ENCODE measurements around the gene CAPN12.
A peak's percentile ranks its signal among the peaks of the same experiment; 100 is the strongest.

CAPN12 gene

GRCh38 chr19:38715555-38715954 is 28.7 kb downstream of the CAPN12 start:
- TF ChIP-seq, protein P1, sequence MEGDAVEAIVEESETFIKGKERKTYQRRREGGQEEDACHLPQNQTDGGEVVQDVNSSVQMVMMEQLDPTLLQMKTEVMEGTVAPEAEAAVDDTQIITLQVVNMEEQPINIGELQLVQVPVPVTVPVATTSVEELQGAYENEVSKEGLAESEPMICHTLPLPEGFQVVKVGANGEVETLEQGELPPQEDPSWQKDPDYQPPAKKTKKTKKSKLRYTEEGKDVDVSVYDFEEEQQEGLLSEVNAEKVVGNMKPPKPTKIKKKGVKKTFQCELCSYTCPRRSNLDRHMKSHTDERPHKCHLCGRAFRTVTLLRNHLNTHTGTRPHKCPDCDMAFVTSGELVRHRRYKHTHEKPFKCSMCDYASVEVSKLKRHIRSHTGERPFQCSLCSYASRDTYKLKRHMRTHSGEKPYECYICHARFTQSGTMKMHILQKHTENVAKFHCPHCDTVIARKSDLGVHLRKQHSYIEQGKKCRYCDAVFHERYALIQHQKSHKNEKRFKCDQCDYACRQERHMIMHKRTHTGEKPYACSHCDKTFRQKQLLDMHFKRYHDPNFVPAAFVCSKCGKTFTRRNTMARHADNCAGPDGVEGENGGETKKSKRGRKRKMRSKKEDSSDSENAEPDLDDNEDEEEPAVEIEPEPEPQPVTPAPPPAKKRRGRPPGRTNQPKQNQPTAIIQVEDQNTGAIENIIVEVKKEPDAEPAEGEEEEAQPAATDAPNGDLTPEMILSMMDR (IDR thresholded peaks at IDR 0.05; ENCODE audit: low read depth, low read length) = no peak
- peak in 1 of 2 donors; percentile 43 for DNase-seq (ENCODE audit: low read depth in 2 of 2)

GRCh38 chr19:38714354-38714778 is 29.9 kb downstream of the CAPN12 start:
- DNase-seq (ENCODE audit: low read depth in 2 of 2) = no peak
- H3K4me3 ChIP-seq (replicated peaks in 1 of 2; ENCODE audit: low read depth in 2 of 2, low read length in 2 of 2) = no peak overlapping the region
- TF ChIP-seq, protein P1 (IDR thresholded peaks at IDR 0.05; ENCODE audit: low read depth, low read length) = no peak

More at GRCh38 chr19:38715555-38715954, 28.7 kb downstream of the CAPN12 start:
- H3K4me3 ChIP-seq (replicated peaks in 1 of 2; ENCODE audit: low read depth in 2 of 2, low read length in 2 of 2) = no peak overlapping the region

DNA sequence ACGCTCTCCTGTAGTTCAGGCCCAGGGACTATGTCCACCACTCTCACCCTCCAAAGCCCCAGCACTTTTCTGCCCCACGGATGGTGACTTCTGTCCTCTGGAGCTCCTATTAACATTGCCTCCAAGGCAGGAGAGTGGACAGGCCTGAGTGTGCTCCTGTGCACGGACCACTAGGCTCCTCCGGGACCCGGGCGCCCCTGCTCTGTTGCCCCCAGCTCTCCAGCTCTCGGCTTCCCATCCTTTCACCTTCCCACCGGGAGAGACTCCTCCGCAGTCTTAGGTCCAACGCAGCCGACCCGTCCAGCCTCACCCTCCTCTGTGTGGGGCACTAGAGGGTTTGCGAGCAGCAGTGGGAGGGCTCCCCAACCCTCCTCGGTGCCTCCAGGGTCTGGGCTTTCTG is 30.4 kb downstream of the CAPN12 start:
- no peak overlapping the region for H3K4me3 ChIP-seq (replicated peaks in 1 of 2; ENCODE audit: low read depth in 2 of 2, low read length in 2 of 2)
- no peak for DNase-seq (ENCODE audit: low read depth in 2 of 2)
- TF ChIP-seq, protein P1 (IDR thresholded peaks at IDR 0.05; ENCODE audit: low read depth, low read length) = no peak

DNA sequence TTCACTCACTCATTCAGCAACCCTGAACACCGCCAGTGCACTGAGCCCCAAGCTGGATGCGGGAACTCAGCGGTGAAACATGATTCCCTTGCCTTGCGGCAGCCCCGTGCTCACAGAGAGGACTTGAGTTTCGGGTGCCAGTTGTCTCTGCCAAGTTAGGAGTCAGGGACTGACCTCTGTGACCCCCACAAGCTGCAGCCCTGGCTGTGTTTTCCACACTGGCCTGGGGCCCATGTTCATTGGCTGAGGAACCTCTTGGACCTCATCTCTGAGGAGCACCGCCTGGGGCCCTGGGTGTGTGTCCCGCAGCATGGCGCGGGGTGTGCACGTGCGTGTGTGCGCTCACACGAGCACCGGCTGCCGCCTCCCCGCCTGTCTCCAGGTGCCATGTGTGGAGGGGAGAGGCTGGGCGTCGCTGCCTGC is 31.0 kb downstream of the CAPN12 start:
- TF ChIP-seq, protein P1 (IDR thresholded peaks at IDR 0.05; ENCODE audit: low read depth, low read length) = no peak
- no peak overlapping the region for H3K4me3 ChIP-seq (replicated peaks in 1 of 2; ENCODE audit: low read depth in 2 of 2, low read length in 2 of 2)
- DNase-seq (ENCODE audit: low read depth in 2 of 2) = peak in 1 of 2 donors; percentile 66

DNA sequence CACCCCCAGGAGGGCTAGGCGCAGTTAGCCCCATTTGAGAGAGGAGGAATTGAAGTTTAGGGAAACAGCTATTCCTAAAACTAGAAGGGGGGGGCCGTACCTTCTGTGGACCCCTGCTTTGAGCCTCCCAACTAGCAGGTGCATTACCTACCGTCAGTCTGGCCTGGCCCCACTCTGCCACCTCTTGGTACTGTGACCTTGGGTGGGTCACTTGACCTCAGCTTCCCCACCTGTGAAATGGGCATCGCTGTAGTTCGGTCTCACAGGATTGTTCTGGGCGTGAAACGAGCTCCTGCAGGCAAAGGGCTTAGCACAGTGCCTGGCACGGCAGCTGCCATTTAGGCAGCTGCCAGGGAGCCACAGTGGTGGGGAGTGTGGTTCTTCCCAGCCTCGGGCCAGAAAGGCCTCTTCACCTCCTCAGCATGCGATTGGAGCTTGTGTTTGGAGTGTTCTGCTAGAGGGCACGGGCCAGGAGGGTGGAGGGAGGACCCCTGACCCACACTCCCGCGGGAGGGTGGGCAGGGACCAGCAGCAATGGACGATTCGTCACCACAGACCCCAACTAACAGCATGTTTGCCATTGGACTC is 32.0 kb downstream of the CAPN12 start:
- DNase-seq (ENCODE audit: low read depth in 2 of 2) = no peak
- H3K4me3 ChIP-seq (replicated peaks in 1 of 2; ENCODE audit: low read depth in 2 of 2, low read length in 2 of 2) = no peak overlapping the region
- TF ChIP-seq, protein P1 (IDR thresholded peaks at IDR 0.05; ENCODE audit: low read depth, low read length) = no peak

GRCh38 chr19:38711726-38712153 is 32.5 kb downstream of the CAPN12 start:
- peak; percentile 78 to 96 for DNase-seq (ENCODE audit: low read depth in 2 of 2)
- H3K4me3 ChIP-seq (replicated peaks in 1 of 2; ENCODE audit: low read depth in 2 of 2, low read length in 2 of 2) = no peak overlapping the region
- TF ChIP-seq, protein P1 (IDR thresholded peaks at IDR 0.05; ENCODE audit: low read depth, low read length) = peak; percentile 22
